ENCODE results near the gene HSPA6. TPM values are rescaled to one million over a fixed set of nuclear protein-coding genes. Genes with fewer than 3 reads are reported as not detected.
A peak's percentile ranks its signal among the peaks of the same experiment; 100 is the strongest.
"Not testable (repeated sequence)": the region's sequence is repeated elsewhere in the genome, so short reads cannot be mapped to it uniquely, and the experiment has no call there.

Gene HSPA6
- total RNA-seq, 2 donors from 2014 or later, result 0.27 to 0.50 TPM

GRCh38 chr1:161549652-161550051 is 25.3 kb downstream of the HSPA6 start, which contains the start of gene FCGR3A:
FCGR3A (minus strand) TSS chr1:161549818; CDS start chr1:161549736, 82 bp downstream.
- H3K36me3 Mint-ChIP-seq (ENCODE audit: low read depth), result no peaks in the 10 kb centered on the region
- no peak within 1 kb of the TSS for H3K27ac Mint-ChIP-seq
- DNase-seq (no peak), ATAC-seq (no peak)
- no peaks in the 10 kb centered on the region for H3K9me3 ChIP-seq (ENCODE audit: control insufficient read depth, low read length, poor library complexity, severe bottlenecking)
- H3K27me3 Mint-ChIP-seq, result no peaks in the 10 kb centered on the region
- peaks cover 5% of the 10 kb centered on the region for H3K4me1 Mint-ChIP-seq
- H3K4me3 Mint-ChIP-seq, result no peak within 1 kb of the TSS

DNA sequence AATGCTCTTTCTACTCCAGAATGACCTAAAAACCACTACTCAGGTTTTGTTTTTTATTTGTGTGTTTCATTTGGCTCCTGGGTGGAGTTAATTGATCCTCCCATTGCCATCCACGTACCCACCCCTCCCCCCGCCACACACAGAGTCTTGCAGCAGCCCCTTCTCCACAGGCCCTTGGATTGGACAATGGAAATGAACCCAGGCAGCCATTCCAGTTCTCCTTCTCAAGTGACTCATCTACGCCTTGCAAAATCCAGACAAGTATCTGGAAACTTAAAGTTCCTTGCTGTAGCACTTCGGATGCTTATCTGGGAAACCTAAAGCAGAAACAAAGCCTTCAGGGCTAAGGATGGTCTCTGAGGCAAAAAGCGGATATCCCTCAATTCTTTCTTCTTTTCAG is 26.6 kb downstream of the HSPA6 start:
- not testable (repeated sequence) for H3K9me3 ChIP-seq (ENCODE audit: control insufficient read depth, low read length, poor library complexity, severe bottlenecking); H3K27me3 Mint-ChIP-seq; DNase-seq; H3K4me3 Mint-ChIP-seq; H3K27ac Mint-ChIP-seq; H3K4me1 Mint-ChIP-seq; ATAC-seq; H3K36me3 Mint-ChIP-seq (ENCODE audit: low read depth)

DNA sequence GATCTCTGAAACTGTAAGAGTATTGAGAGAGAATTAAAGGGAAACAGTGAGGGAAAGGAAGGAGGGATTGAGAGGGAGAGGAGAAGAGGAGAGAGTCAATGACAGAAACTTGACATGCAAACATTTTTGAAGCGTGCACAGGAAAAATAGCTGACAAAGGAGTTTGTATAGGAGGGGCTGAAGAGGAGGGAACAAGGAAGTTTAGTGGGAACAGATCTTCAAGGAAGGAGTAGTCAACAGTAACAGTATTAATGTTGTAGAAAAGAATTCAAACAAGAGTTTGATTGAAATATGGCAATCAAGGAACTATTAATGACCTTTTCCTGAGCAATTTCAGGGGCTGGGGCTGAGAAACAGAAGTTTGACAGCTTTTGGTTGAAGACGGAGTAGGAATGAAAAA is 29.3 kb downstream of the HSPA6 start:
- not testable (repeated sequence) for ATAC-seq; H3K36me3 Mint-ChIP-seq (ENCODE audit: low read depth); H3K27me3 Mint-ChIP-seq; H3K4me3 Mint-ChIP-seq; H3K4me1 Mint-ChIP-seq; H3K9me3 ChIP-seq (ENCODE audit: control insufficient read depth, low read length, poor library complexity, severe bottlenecking); DNase-seq; H3K27ac Mint-ChIP-seq

DNA sequence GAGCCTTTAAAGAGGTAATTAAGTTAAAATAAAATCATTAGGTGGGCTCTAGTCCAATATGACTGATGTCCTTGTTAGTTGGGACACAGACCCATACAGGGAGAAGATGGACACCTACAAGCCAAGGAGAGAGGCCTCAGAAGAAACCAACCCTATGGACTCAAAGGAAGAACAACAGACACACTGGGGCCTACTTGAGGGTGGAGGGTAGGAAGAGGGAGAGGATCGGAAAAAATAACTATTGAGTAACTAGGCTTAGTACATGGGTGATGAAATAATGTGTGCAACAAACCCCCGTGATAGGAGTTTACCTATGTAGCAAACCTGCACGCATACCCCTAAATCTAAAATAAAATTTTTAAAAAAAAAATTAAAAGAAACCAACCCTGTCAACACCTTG is 30.0 kb downstream of the HSPA6 start:
- not testable (repeated sequence) for H3K4me3 Mint-ChIP-seq; H3K9me3 ChIP-seq (ENCODE audit: control insufficient read depth, low read length, poor library complexity, severe bottlenecking); DNase-seq; ATAC-seq; H3K27me3 Mint-ChIP-seq; H3K4me1 Mint-ChIP-seq; H3K27ac Mint-ChIP-seq; H3K36me3 Mint-ChIP-seq (ENCODE audit: low read depth)

DNA sequence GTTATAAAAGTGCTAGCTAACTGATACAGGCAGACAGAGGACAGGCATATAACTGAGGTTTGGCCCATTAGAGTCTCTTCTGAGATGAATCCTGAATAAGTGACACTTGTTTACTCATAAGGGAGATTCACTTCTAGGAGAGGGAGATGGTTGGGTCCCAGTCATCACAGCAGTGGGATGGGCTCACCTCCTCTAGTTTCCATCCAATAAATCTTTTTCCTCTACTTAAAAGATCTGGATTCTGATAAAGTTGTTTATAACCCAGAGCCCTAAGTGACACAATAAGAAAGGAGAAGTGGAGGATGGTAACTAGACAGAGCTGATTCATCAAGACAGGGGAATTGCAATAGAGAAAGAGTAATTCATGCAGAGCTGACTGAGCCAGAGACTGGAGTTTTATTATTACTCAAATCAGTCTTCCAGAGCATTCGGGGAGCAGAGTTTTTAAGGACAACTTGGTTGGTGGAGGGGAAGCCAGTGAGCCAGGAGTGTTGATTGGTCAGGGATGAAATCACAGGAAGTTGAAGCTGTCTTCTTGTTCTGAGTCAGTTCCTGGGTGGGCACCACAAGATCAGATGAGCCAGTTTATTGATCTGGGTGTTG is 30.6 kb downstream of the HSPA6 start:
- H3K4me3 Mint-ChIP-seq, result peak overlapping the region; percentile 19
- ATAC-seq, result peak; percentile 49
- H3K27me3 Mint-ChIP-seq; H3K4me1 Mint-ChIP-seq; H3K9me3 ChIP-seq (ENCODE audit: control insufficient read depth, low read length, poor library complexity, severe bottlenecking); H3K27ac Mint-ChIP-seq; DNase-seq; H3K36me3 Mint-ChIP-seq (ENCODE audit: low read depth): not testable (repeated sequence)

- H3K9me3 ChIP-seq (ENCODE audit: control insufficient read depth, low read length, poor library complexity, severe bottlenecking); ATAC-seq; H3K27ac Mint-ChIP-seq; H3K4me3 Mint-ChIP-seq; DNase-seq; H3K36me3 Mint-ChIP-seq (ENCODE audit: low read depth); H3K27me3 Mint-ChIP-seq: not testable (repeated sequence)
- H3K4me1 Mint-ChIP-seq, result peaks cover 12% of the 10 kb centered on the region
Measured at GRCh38 chr1:161556143-161556542, 31.8 kb downstream of the HSPA6 start.

DNA sequence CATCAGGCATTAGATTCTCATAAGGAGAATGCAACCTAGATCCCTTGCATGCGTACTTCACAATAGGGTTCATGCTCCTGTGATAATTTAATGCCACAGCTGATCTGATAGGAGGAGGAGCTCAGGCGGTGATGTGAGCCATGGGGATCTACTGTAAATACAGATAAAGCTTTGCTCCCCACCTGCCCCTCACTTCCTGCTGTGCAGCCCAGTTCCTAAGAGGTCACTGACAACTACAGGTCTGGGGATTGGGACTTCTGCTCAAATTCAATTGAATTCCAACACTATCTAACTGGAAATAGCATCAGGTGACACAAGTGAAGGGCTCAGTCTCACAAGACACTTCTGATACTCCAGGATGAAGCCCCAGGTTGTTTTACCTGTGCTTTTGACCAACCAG is 32.6 kb downstream of the HSPA6 start:
- H3K36me3 Mint-ChIP-seq (ENCODE audit: low read depth), result not testable (repeated sequence)

GRCh38 chr1:161557506-161558450 is 33.4 kb downstream of the HSPA6 start:
- not testable (repeated sequence) for H3K9me3 ChIP-seq (ENCODE audit: control insufficient read depth, low read length, poor library complexity, severe bottlenecking); H3K4me3 Mint-ChIP-seq; ATAC-seq; H3K36me3 Mint-ChIP-seq (ENCODE audit: low read depth); DNase-seq; H3K27me3 Mint-ChIP-seq; H3K27ac Mint-ChIP-seq
- H3K4me1 Mint-ChIP-seq, result peaks cover 15% of the 10 kb centered on the region

More for the DNA sequence above, 32.6 kb downstream of the HSPA6 start:
- H3K9me3 ChIP-seq (ENCODE audit: control insufficient read depth, low read length, poor library complexity, severe bottlenecking); DNase-seq; H3K27me3 Mint-ChIP-seq; ATAC-seq; H3K4me3 Mint-ChIP-seq; H3K27ac Mint-ChIP-seq: not testable (repeated sequence)
- peaks cover 15% of the 10 kb centered on the region for H3K4me1 Mint-ChIP-seq

DNA sequence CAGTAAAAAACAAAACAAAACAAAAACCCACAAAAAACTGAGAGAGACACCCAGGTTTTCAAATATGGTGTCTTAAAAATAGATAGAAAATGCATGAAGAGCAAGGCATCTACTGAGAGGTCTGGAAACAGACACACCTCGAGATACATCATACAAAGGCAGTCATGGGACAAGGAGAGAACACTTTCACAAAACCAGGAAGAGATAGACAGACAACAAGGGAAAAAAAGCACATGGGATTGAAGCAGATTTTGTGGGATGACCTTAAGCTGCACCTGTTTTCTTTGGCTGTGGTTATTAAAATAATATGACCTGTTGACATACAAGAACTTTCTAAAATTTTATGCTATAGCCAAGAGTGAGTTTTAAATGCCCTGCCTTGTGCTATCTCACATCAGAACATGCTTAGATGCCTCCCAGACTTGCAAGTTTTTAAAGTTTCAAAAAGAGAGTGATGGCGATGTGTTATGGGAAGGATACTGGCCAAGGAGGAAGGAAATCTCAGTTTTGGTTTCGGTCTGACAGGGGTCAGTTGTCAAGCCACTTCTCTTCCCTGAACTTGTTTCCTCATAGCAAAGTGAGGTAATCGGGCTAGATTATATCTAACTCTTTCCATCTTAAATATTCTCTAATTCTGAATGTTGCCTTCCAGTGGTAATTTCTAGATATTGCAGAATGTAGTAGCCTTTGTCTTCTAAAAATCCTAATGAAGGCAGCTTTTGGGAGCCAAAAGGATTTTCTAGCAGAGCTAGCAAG is 36.8 kb downstream of the HSPA6 start:
- not testable (repeated sequence) for H3K36me3 Mint-ChIP-seq (ENCODE audit: low read depth); DNase-seq; H3K27ac Mint-ChIP-seq; H3K27me3 Mint-ChIP-seq; H3K4me1 Mint-ChIP-seq; H3K9me3 ChIP-seq (ENCODE audit: control insufficient read depth, low read length, poor library complexity, severe bottlenecking)
- ATAC-seq, result peak; percentile 51
- H3K4me3 Mint-ChIP-seq, result peak overlapping the region; percentile 60

- not testable (repeated sequence) for ATAC-seq; H3K27ac Mint-ChIP-seq; DNase-seq; H3K9me3 ChIP-seq (ENCODE audit: control insufficient read depth, low read length, poor library complexity, severe bottlenecking); H3K36me3 Mint-ChIP-seq (ENCODE audit: low read depth); H3K4me3 Mint-ChIP-seq
- Mint-ChIP-seq H3K27me3 (peaks cover 13% of the 10 kb centered on the region), H3K4me1 (peaks cover 12% of the 10 kb centered on the region)
Measured at GRCh38 chr1:161562441-161562840, 38.1 kb downstream of the HSPA6 start.

- not testable (repeated sequence) for H3K27ac Mint-ChIP-seq; H3K4me3 Mint-ChIP-seq; ATAC-seq; H3K36me3 Mint-ChIP-seq (ENCODE audit: low read depth); DNase-seq; H3K9me3 ChIP-seq (ENCODE audit: control insufficient read depth, low read length, poor library complexity, severe bottlenecking)
- Mint-ChIP-seq H3K27me3 (peaks cover 13% of the 10 kb centered on the region), H3K4me1 (peaks cover 12% of the 10 kb centered on the region)
Measured at GRCh38 chr1:161563522-161563921, 39.2 kb downstream of the HSPA6 start.

DNA sequence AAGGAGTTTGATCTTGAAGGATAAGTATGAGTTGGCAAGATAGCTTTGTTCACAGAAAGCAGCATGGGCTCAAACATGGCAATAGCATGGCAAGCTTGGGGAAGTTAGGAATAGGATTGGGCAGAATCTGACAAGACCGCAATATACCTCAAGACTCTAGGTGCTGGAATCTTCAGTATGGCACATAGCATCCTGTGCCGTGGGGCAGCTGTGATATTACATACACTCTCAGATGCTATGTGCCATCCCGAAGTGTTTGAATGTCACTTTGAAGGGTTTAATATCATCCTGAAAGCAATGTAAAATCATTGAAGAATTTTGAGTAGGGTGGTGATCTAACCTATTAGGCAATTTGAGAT is 42.2 kb downstream of the HSPA6 start:
- ATAC-seq; H3K9me3 ChIP-seq (ENCODE audit: control insufficient read depth, low read length, poor library complexity, severe bottlenecking); DNase-seq; H3K36me3 Mint-ChIP-seq (ENCODE audit: low read depth); H3K4me1 Mint-ChIP-seq: not testable (repeated sequence)
- peak overlapping the region; percentile 6 for H3K27ac Mint-ChIP-seq
- H3K27me3 Mint-ChIP-seq, result peaks cover 24% of the 10 kb centered on the region
- peak overlapping the region; percentile 62 for H3K4me3 Mint-ChIP-seq

DNA sequence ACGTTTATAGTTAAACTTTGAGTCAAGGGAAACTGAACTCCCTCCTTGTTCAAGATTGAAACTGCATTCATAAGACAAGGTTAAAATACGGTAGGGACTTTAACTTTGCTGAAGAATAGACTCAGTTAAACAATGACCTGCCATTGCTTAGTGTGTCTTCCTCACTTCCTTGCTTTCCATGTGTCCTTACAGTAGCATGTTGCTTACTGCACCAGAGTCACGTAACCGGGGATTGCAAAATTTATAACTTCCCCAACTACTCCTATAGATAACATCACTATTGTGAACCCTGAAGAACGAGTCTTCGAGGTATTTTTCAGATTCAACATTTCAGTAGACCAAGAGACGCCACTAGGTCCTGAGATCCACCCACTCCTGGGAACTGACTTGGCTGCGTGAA is 47.4 kb downstream of the HSPA6 start:
- H3K27ac Mint-ChIP-seq, DNase-seq, ATAC-seq: not testable (repeated sequence)

More for the DNA sequence above, 47.4 kb downstream of the HSPA6 start:
- H3K36me3 Mint-ChIP-seq (ENCODE audit: low read depth); H3K4me1 Mint-ChIP-seq; H3K4me3 Mint-ChIP-seq; H3K9me3 ChIP-seq (ENCODE audit: control insufficient read depth, low read length, poor library complexity, severe bottlenecking): not testable (repeated sequence)
- peaks cover 11% of the 10 kb centered on the region for H3K27me3 Mint-ChIP-seq
